HepG2 (cell line): ENCODE data around the gene DNAJC1. TPM values are rescaled to one million over a fixed set of nuclear protein-coding genes. Genes with fewer than 3 reads are reported as not detected.

Experiments used
- ATAC-seq: fragments of 200-7000 bp; cut with Tn5 transposase; 3 replicates; pipeline ENCODE4 v1.9.1; 2020; ENCODE audit warnings: mild to moderate bottlenecking, moderate library complexity
- BruUV-seq: library from RNA; stranded (reverse); fragments of 400-500 nt; replicated peaks from 2 replicates; lab custom pipeline; 2021; lab: Mats Ljungman, UMichigan
- CTCF ChIA-PET: fragments of 300-600 bp; formaldehyde crosslinking; extraction: SDS; loops from one replicate; lab custom pipeline; 2021; ENCODE audit warnings: low total read pairs, inconsistent platforms, low intra/inter-chr PET ratio; lab: Yijun Ruan, JAX
- POLR2A ChIA-PET: fragments of 350-600 bp; sonication (Branson Sonifier 250); formaldehyde crosslinking; loops from one replicate; lab custom pipeline; 2020; ENCODE audit warnings: antibody characterized with exemption, inconsistent platforms; lab: Yijun Ruan, JAX
- DNase-seq: peaks from one replicate; pipeline ENCODE4 v3.0.0-alpha.2; 2015; ENCODE audit warnings: low spot score
- FAIRE-seq: peaks from 3 replicates; lab custom pipeline; 2011; peaks lifted over from hg19 to GRCh38; lab: Jason Lieb, UNC
- H2AFZ ChIP-seq: one replicate; pipeline ENCODE4 v1.6.1; 2011; ENCODE audit warnings: low read length, inconsistent platforms
- H3K27ac ChIP-seq: fragments of 300-600 bp; 3 replicates; pipeline ENCODE4 v1.8.0; 2011; ENCODE audit warnings: mixed run types, mild to moderate bottlenecking, mixed read lengths, low read length, inconsistent platforms; ENCODE audit not compliant: insufficient read depth; ENCODE audit errors: extremely low read length
- H3K27me3 ChIP-seq, 2 experiments: fragments of 200-600 bp in 1 of 2; 2 replicates in 1 of 2; 3 replicates in 1 of 2; pipeline versions ENCODE4 v1.6.0 to v1.8.0; 2011; ENCODE audit warnings: low read length in 2 of 2, mild to moderate bottlenecking in 2 of 2, moderate library complexity in 2 of 2, inconsistent platforms in 1 of 2; ENCODE audit not compliant: insufficient read depth in 2 of 2, control insufficient read depth in 1 of 2
- H3K36me3 ChIP-seq, 2 experiments: fragments of 200-600 bp in 1 of 2; replicated peaks in 1 of 2; 2 replicates in 1 of 2; 3 replicates in 1 of 2; pipeline versions ENCODE4 v1.5.1 to v1.8.0; 2011; ENCODE audit warnings: low read length in 2 of 2, inconsistent platforms in 1 of 2; ENCODE audit not compliant: insufficient read depth in 2 of 2, control insufficient read depth in 1 of 2
- H3K4me1 ChIP-seq: 2 replicates; pipeline ENCODE4 v1.5.1; 2012; ENCODE audit warnings: low read length, inconsistent platforms; ENCODE audit not compliant: insufficient read depth
- H3K4me2 ChIP-seq: 2 replicates; pipeline ENCODE4 v1.6.0; 2011; ENCODE audit warnings: low read depth, low read length, inconsistent platforms
- H3K4me3 ChIP-seq, 3 experiments: fragments of 200-600 bp in 1 of 3; sonication (generic), shearing (Covaris generic) in 1 of 3; replicated peaks in 1 of 3; 2 replicates each; pipeline ENCODE4 v1.5.1; 2011 to 2016; ENCODE audit warnings: low read length in 3 of 3, inconsistent platforms in 2 of 3, low read depth in 2 of 3, mild to moderate bottlenecking in 2 of 3, control low read depth in 1 of 3, mixed read lengths in 1 of 3; ENCODE audit not compliant: insufficient read depth in 1 of 3
- H3K79me2 ChIP-seq: one replicate; pipeline ENCODE4 v1.6.1; 2011; ENCODE audit warnings: low read length, inconsistent platforms; ENCODE audit not compliant: insufficient read depth
- H3K9ac ChIP-seq: 2 replicates; pipeline ENCODE4 v1.6.0; 2011; ENCODE audit warnings: mild to moderate bottlenecking, low read depth, low read length, inconsistent platforms; ENCODE audit not compliant: insufficient read depth
- H3K9me3 ChIP-seq: 2 replicates; pipeline ENCODE4 v1.5.1; 2012; ENCODE audit warnings: mild to moderate bottlenecking, low read length
- H4K20me1 ChIP-seq: 2 replicates; pipeline ENCODE4 v1.6.0; 2011; ENCODE audit warnings: inconsistent platforms, mild to moderate bottlenecking, low read length, moderate library complexity; ENCODE audit not compliant: insufficient read depth
- CAMTA2 ChIP-seq: sonication (generic); formaldehyde crosslinking; IDR thresholded peaks from 2 replicates; pipeline ENCODE4 v1.4.0; 2020; ENCODE audit warnings: mild to moderate bottlenecking, missing genetic modification reagents, borderline replicate concordance
- CBX5 ChIP-seq: sonication (generic); formaldehyde crosslinking; IDR thresholded peaks from 2 replicates; pipeline ENCODE4 v1.4.0; 2020; ENCODE audit warnings: missing genetic modification reagents, borderline replicate concordance
- EED ChIP-seq: sonication (generic); formaldehyde crosslinking; IDR thresholded peaks from 2 replicates; pipeline ENCODE4 v1.5.0; 2020; ENCODE audit warnings: mild to moderate bottlenecking, missing genetic modification reagents
- NFE2 ChIP-seq: sonication (generic); formaldehyde crosslinking; IDR thresholded peaks from 2 replicates; pipeline ENCODE4 v1.4.0; 2020; ENCODE audit warnings: missing genetic modification reagents
- PPARG ChIP-seq: conservative IDR thresholded peaks from 2 replicates; pipeline ENCODE4 v1.6.1; 2016; ENCODE audit warnings: missing biosample characterization, missing genetic modification reagents
- RARG ChIP-seq: sonication (generic); formaldehyde crosslinking; IDR thresholded peaks from 2 replicates; pipeline ENCODE4 v1.4.0; 2020; ENCODE audit warnings: low read depth, mild to moderate bottlenecking, missing genetic modification reagents
- SRSF1 ChIP-seq: fragments of 200-400 bp; formaldehyde crosslinking; optimal IDR thresholded peaks from 2 replicates; pipeline ENCODE3; 2017; ENCODE audit warnings: mild to moderate bottlenecking, low read depth, low read length, moderate library complexity
- ZBTB37 ChIP-seq: sonication (generic); formaldehyde crosslinking; IDR thresholded peaks from 2 replicates; pipeline ENCODE4 v1.4.0; 2020; ENCODE audit warnings: mild to moderate bottlenecking, missing genetic modification reagents
- ZBTB46 ChIP-seq: sonication (generic); formaldehyde crosslinking; IDR thresholded peaks from 2 replicates; pipeline ENCODE4 v1.4.0; 2020; ENCODE audit warnings: mild to moderate bottlenecking, missing genetic modification reagents, borderline replicate concordance
- ZKSCAN5 ChIP-seq: sonication (generic); formaldehyde crosslinking; IDR thresholded peaks from 2 replicates; pipeline ENCODE4 v1.5.1; 2020; ENCODE audit warnings: mild to moderate bottlenecking, missing genetic modification reagents
- ZNF12 ChIP-seq: sonication (generic); formaldehyde crosslinking; IDR thresholded peaks from 2 replicates; pipeline ENCODE4 v1.5.0; 2020; ENCODE audit warnings: missing genetic modification reagents
- ZNF329 ChIP-seq: sonication (generic); formaldehyde crosslinking; IDR thresholded peaks from 2 replicates; pipeline ENCODE4 v1.9.0; 2021; ENCODE audit warnings: low read depth, mild to moderate bottlenecking, missing genetic modification reagents
- ZNF362 ChIP-seq: sonication (generic); formaldehyde crosslinking; IDR thresholded peaks from 2 replicates; pipeline ENCODE4 v1.4.0; 2020; ENCODE audit warnings: missing genetic modification reagents, mild to moderate bottlenecking, borderline replicate concordance
- ZNF468 ChIP-seq: sonication (generic); formaldehyde crosslinking; IDR thresholded peaks from 2 replicates; pipeline ENCODE4 v1.8.0; 2022; ENCODE audit warnings: mild to moderate bottlenecking, moderate library complexity, missing genetic modification reagents
- ZNF547 ChIP-seq: sonication (generic); formaldehyde crosslinking; IDR thresholded peaks from 2 replicates; pipeline ENCODE4 v1.5.1; 2020; ENCODE audit warnings: mild to moderate bottlenecking, missing genetic modification reagents
- ZNF644 ChIP-seq: IDR thresholded peaks from 2 replicates; pipeline ENCODE4 v1.6.1; 2016; ENCODE audit warnings: low read depth
- ZNF772 ChIP-seq: sonication (generic); formaldehyde crosslinking; IDR thresholded peaks from 2 replicates; pipeline ENCODE4 v1.5.0; 2020; ENCODE audit warnings: mild to moderate bottlenecking, missing genetic modification reagents
- ZSCAN5A ChIP-seq: sonication (generic); formaldehyde crosslinking; IDR thresholded peaks from 2 replicates; pipeline ENCODE4 v1.8.0; 2022; ENCODE audit warnings: mild to moderate bottlenecking, missing genetic modification reagents, borderline replicate concordance
- WGBS: methylation state at CpG from one replicate; pipeline ENCODE4 v1.1.6; 2017; ENCODE audit warnings: low lambda C conversion rate; 5-methylcytosine and 5-hydroxymethylcytosine counted together
- in situ Hi-C: cut with HindIII; loops from 2 replicates; pipeline ENCODE4 v1.10.0; 2017; ENCODE audit warnings: low pct_unique_long_range_greater_than_20kb; ENCODE audit not compliant: extremely low pct_ligation_motif_present
- intact Hi-C: fragments of 100-400 bp; cut with micrococcal nuclease; formaldehyde crosslinking; loops from one replicate; pipeline ENCODE4 v1.10.0; 2022; ENCODE audit not compliant: unreplicated experiment
- polyA plus RNA-seq, 8 experiments: library from polyadenylated mRNA; depleted of rRNA in 3 of 8; stranded (reverse) in 7 of 8; unstranded in 1 of 8; fragments of >200 nt; fragmentation: Illumina TruSeq in 4 of 8; extraction: Trizol in 4 of 8; gene quantifications; 2 replicates each; pipeline versions ENCODE4 v1.2.1 to v1.2.3, GENCODE V29; 2011 to 2016; ENCODE audit warnings: low read depth in 4 of 8, missing spikeins in 1 of 8, mixed read lengths in 1 of 8; ENCODE audit not compliant: insufficient read depth in 1 of 8
- total RNA-seq, 5 experiments: library from RNA; depleted of rRNA; stranded (reverse); fragments of >200 nt; fragmentation: Illumina TruSeq; extraction: Trizol; gene quantifications; 2 replicates each; pipeline ENCODE4 v1.2.3, GENCODE V29; 2016; ENCODE audit warnings: low read depth in 1 of 5

DNAJC1 gene
- total and polyA plus RNA-seq, 2 of the 13 experiments (the other 11 are each of a cell fraction or from before 2014, with no cell fraction given) = 9.9 to 16.6 TPM

GRCh38 chr10:21791276-21791675 is 212.3 kb downstream of the DNAJC1 start:
- Histone ChIP-seq H3K27ac (no peak overlapping the region), H3K36me3 (no peaks in the 10 kb centered on the region), H4K20me1 (no peaks in the 10 kb centered on the region), H3K27me3 (no peaks in the 10 kb centered on the region), H3K9ac (no peak overlapping the region), H3K9me3 (peaks cover 7% of the 10 kb centered on the region; the same call in 1 of the 2 replicates), H3K4me1 (no peaks in the 10 kb centered on the region), H3K4me3 (no peak overlapping the region), H2AFZ (no peak overlapping the region), H3K79me2 (no peaks in the 10 kb centered on the region), H3K4me2 (no peak overlapping the region)
- POLR2A ChIA-PET = no interaction called here
- DNase-seq (no peak), ATAC-seq (no peak), FAIRE-seq (no peak)
- no TSS peak for BruUV-seq
- intact Hi-C loops = no loop called here
- TF ChIP-seq ZNF644 = no peak
- no peak for TF ChIP-seq ZNF329 (CRISPR knock-in tag)
- no peak for TF ChIP-seq ZNF12
- no peak for TF ChIP-seq SRSF1
- TF ChIP-seq CAMTA2 (CRISPR knock-in tag) = no peak
- no peak for TF ChIP-seq CBX5 (CRISPR knock-in tag)
- TF ChIP-seq ZNF468 = no peak
- TF ChIP-seq PPARG (CRISPR knock-in tag) = no peak
- no peak for TF ChIP-seq ZNF362
- TF ChIP-seq EED = no peak
- TF ChIP-seq RARG (CRISPR knock-in tag) = no peak
- no peak for TF ChIP-seq ZNF547 (CRISPR knock-in tag)
- TF ChIP-seq ZNF772 (CRISPR knock-in tag) = no peak
- no peak for TF ChIP-seq ZBTB46 (CRISPR knock-in tag)
- TF ChIP-seq ZSCAN5A (CRISPR knock-in tag) = no peak
- TF ChIP-seq ZBTB37 (CRISPR knock-in tag) = no peak
- TF ChIP-seq ZKSCAN5 = no peak
- no peak for TF ChIP-seq NFE2 (CRISPR knock-in tag)
- 96% methylated on average over 2 of the region's 2 CpGs for WGBS
- CTCF ChIA-PET = no interaction called here
- in situ Hi-C loops = no loop called here
